ENCODE data around the gene DNAAF5. TPM values are rescaled to one million over a fixed set of nuclear protein-coding genes. Genes with fewer than 3 reads are reported as not detected.

Gene DNAAF5
- total RNA-seq: 46.4 and 48.1 TPM in 2 replicates

GRCh38 chr7:726084-726853 is at the start of gene DNAAF5:
Gene DNAAF5 (plus strand): TSS chr7:726699. CDS start chr7:726721, 22 bp downstream.

GRCh38 chr7:727104-727805 is 756 bp downstream of the DNAAF5 start, which contains the start of gene PRKAR1B:
Gene PRKAR1B (minus strand): TSS chr7:727281. CDS start chr7:711505, 15,776 bp downstream.

GRCh38 chr7:832167-832967 is 105.9 kb downstream of the DNAAF5 start, which contains the start of gene SUN1:
Gene SUN1 (plus strand): TSS chr7:832476. CDS start chr7:832525, 49 bp downstream.

Other genes starting within 250 kb of the DNAAF5 start
- gene PDGFA, start 206.9 kb upstream of the DNAAF5 start, total RNA-seq: 10.4 and 11.3 TPM in 2 replicates
- gene PRKAR1B, start 582 bp downstream of the DNAAF5 start, total RNA-seq: 20.9 and 25.7 TPM in 2 replicates
- 89.7 and 118 TPM in 2 replicates for gene SUN1, start 105.8 kb downstream of the DNAAF5 start, total RNA-seq
- 18.4 and 23.6 TPM in 2 replicates for gene GET4, start 149.9 kb downstream of the DNAAF5 start, total RNA-seq
- gene ADAP1, start 228.0 kb downstream of the DNAAF5 start, total RNA-seq: 2.3 and 2.5 TPM in 2 replicates
- gene COX19, start 248.8 kb downstream of the DNAAF5 start, total RNA-seq: 3.2 and 7.1 TPM in 2 replicates